Hepatocyte (in vitro differentiated cells): Measurements from ENCODE around the gene MOV10L1.

Experiments used
- EZH2 ChIP-seq: fragments of 200-600 bp; sonication (generic); IDR thresholded peaks from 2 replicates; pipeline ENCODE4 v1.6.1; 2016; ENCODE audit warnings: antibody characterized with exemption, mild to moderate bottlenecking, borderline replicate concordance
- EZH2phosphoT487 ChIP-seq: fragments of 200-600 bp; sonication (generic); IDR thresholded peaks from one replicate; pipeline ENCODE4 v1.6.1; 2018; ENCODE audit warnings: antibody characterized with exemption, mild to moderate bottlenecking, low read depth, moderate library complexity; ENCODE audit not compliant: unreplicated experiment, severe bottlenecking
- TF ChIP-seq, protein P1 (sequence below): fragments of 200-600 bp; sonication (generic); IDR thresholded peaks from 2 replicates; pipeline ENCODE4 v1.5.1; 2016; ENCODE audit warnings: antibody characterized with exemption, mild to moderate bottlenecking; ENCODE audit not compliant: poor library complexity

DNA sequence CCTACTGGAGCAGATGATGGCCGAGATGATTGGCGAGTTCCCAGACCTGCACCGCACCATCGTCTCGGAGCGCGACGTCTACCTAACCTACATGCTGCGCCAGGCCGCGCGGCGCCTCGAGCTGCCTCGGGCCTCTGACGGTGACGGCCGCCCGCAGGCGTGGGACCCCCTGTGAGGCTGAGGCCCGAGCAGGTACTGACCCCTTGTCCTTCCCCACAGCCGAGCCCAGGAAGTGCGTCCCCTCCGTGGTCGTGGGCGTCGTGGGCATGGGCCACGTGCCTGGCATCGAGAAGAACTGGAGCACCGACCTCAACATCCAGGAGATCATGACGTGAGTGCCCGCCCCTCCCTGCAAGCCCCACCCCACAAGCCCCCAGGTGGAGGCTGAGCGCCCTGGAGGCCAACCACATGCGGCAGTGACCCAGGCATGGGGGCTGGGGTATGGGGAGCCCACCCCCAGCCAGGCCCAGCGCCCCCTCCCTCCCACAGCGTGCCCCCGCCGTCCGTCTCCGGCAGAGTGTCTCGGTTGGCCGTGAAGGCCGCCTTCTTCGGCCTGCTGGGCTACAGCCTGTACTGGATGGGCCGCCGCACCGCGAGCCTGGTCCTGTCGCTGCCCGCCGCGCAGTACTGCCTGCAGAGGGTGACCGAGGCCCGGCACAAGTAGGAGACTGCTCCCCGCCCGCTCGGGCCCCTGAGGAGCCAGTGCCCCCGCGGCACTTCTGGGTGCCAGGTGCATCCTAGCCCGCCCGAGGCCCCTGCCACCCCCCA is 108.2 kb downstream of the MOV10L1 start:
- no peak for TF ChIP-seq EZH2phosphoT487
- TF ChIP-seq, protein P1, sequence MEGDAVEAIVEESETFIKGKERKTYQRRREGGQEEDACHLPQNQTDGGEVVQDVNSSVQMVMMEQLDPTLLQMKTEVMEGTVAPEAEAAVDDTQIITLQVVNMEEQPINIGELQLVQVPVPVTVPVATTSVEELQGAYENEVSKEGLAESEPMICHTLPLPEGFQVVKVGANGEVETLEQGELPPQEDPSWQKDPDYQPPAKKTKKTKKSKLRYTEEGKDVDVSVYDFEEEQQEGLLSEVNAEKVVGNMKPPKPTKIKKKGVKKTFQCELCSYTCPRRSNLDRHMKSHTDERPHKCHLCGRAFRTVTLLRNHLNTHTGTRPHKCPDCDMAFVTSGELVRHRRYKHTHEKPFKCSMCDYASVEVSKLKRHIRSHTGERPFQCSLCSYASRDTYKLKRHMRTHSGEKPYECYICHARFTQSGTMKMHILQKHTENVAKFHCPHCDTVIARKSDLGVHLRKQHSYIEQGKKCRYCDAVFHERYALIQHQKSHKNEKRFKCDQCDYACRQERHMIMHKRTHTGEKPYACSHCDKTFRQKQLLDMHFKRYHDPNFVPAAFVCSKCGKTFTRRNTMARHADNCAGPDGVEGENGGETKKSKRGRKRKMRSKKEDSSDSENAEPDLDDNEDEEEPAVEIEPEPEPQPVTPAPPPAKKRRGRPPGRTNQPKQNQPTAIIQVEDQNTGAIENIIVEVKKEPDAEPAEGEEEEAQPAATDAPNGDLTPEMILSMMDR: no peak
- TF ChIP-seq EZH2: no peak
